AG04450 (cell line): Measurements from ENCODE around the gene EFCAB6. TPM values are rescaled to one million over a fixed set of nuclear protein-coding genes. Genes with fewer than 3 reads are reported as not detected.

Experiments
- CTCF ChIA-PET: fragments of 300-600, 350-600 bp; formaldehyde crosslinking; extraction: SDS; loops from one replicate; lab custom pipeline; 2022; ENCODE audit warnings: antibody characterized with exemption, inconsistent platforms; lab: Charles Lee
- POLR2A ChIA-PET: fragments of 350-600 bp; formaldehyde crosslinking; extraction: SDS; loops from one replicate; lab custom pipeline; 2021; ENCODE audit warnings: antibody characterized with exemption, inconsistent platforms; lab: Yijun Ruan, JAX
- DNase-seq: peaks from one replicate; pipeline ENCODE4 v3.0.0-alpha.2; 2011; ENCODE audit warnings: low read depth, low spot score
- H3K27ac ChIP-seq: one replicate; pipeline ENCODE4 v1.5.1; 2012; ENCODE audit warnings: low read depth, low read length, control low read depth
- H3K27me3 ChIP-seq: one replicate; pipeline ENCODE4 v1.6.0; 2012; ENCODE audit warnings: low read length; ENCODE audit not compliant: control insufficient read depth, insufficient read depth
- H3K4me3 ChIP-seq: 2 replicates; pipeline ENCODE4 v1.5.1; 2011; ENCODE audit warnings: mild to moderate bottlenecking, low read depth, low read length, control low read depth
- H3K9me3 ChIP-seq: 2 replicates; pipeline ENCODE4 v1.5.1; 2012; ENCODE audit warnings: low read length; ENCODE audit not compliant: control insufficient read depth, insufficient read depth
- polyA plus RNA-seq: library from polyadenylated mRNA; depleted of rRNA; stranded (reverse); fragments of >200 nt; gene quantifications from 2 replicates; pipeline ENCODE4 v1.2.3, GENCODE V29; 2011; rRNA removed
- small RNA-seq: library from RNA; depleted of rRNA; stranded (forward); fragments of <200 nt; gene quantifications from one replicate; pipeline ENCODE3, GENCODE V24; 2012; ENCODE audit warnings: low read depth; ENCODE audit not compliant: insufficient read length
- TF ChIP-seq, protein P1 (sequence below): IDR thresholded peaks from 2 replicates; pipeline ENCODE4 v1.5.1; 2011; ENCODE audit warnings: low read depth, low read length, control low read depth, inconsistent platforms

Gene EFCAB6
- polyA plus RNA-seq, 1 experiment = 1.4 TPM

DNA sequence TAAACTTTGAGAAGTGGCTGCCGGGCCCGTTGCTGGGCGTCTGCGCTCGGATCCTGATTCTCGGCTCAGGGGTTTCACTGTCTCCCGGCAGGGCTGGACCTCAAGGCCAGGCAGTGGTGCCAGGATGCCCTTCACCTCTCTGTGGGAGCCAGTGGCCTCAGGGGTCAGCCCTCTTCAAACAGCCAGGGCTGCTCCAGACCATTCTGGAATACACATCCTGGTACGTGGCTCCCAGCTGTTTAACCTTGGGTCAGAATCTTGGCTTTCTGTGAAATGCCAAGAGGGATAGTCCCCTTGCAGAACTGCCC lies 329.8 kb downstream of the EFCAB6 start:
- Histone ChIP-seq H3K4me3 (no peak overlapping the region), H3K27me3 (peaks cover 2% of the 10 kb centered on the region), H3K27ac (no peak overlapping the region), H3K9me3 (peaks cover 38% of the 10 kb centered on the region)
- no peak for DNase-seq
- POLR2A ChIA-PET = no interaction called here
- TF ChIP-seq, protein P1, sequence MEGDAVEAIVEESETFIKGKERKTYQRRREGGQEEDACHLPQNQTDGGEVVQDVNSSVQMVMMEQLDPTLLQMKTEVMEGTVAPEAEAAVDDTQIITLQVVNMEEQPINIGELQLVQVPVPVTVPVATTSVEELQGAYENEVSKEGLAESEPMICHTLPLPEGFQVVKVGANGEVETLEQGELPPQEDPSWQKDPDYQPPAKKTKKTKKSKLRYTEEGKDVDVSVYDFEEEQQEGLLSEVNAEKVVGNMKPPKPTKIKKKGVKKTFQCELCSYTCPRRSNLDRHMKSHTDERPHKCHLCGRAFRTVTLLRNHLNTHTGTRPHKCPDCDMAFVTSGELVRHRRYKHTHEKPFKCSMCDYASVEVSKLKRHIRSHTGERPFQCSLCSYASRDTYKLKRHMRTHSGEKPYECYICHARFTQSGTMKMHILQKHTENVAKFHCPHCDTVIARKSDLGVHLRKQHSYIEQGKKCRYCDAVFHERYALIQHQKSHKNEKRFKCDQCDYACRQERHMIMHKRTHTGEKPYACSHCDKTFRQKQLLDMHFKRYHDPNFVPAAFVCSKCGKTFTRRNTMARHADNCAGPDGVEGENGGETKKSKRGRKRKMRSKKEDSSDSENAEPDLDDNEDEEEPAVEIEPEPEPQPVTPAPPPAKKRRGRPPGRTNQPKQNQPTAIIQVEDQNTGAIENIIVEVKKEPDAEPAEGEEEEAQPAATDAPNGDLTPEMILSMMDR = no peak
- CTCF ChIA-PET = no interaction called here

DNA sequence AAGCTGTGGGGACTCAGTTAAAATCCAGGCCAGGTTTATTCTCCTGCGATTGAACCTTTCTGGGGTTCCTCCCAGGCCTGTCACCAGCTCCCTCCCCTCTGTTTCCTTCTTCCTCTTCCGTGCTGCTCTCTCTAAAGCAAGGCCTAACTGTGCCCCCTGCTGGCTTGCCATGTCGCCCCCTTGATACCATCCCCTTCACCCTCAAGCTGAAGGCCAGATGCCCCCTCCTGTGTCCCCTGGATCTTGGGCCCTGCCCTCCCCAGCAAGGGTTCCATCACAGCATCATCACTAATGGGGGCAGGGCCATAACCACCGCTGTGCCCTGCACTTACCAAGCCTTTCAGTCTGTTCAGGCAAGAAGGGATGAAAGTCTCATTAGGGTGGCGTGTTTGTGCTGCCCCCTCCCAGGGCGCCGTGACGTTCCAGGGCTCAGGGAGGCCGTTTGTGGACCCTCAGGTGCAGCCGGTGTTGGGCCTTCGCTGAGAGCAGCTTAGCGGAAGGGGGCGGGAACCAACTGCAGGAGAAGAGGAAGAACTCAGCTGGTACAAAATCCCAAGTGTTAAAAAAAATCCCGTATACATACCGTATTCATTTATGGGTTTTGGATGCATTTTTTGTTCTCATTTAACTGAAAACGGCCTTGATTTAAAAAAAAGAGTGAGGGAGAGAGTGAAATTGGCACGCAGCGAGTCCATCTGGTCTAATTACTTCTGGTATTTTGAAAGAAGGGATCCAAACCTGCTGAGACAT lies 330.4 kb downstream of the EFCAB6 start:
- CTCF ChIA-PET = no interaction called here
- DNase-seq = no peak
- Histone ChIP-seq H3K27ac (no peak overlapping the region), H3K27me3 (peaks cover 2% of the 10 kb centered on the region), H3K9me3 (peaks cover 33% of the 10 kb centered on the region), H3K4me3 (no peak overlapping the region)
- TF ChIP-seq, protein P1 = no peak
- POLR2A ChIA-PET = no interaction called here

DNA sequence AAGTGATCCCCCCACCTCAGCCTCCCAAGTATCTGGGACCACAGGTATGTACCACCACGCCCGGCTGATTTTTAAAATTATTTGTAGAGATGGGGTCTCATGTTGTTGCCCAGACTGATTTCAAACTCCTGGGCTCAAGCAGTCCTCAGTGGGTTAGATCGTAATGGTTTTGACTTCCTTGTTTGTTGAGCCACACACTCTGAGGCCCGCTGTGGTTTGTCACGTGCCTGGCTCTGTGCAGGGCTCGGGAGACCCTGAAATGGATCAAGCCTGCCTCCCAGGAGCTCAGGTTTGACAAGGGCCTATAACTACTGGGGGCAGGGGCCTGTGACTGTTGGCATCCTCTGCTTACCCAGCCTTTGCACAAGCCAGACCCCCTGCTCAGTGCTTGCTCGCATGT lies 332.1 kb downstream of the EFCAB6 start:
- ChIA-PET POLR2A (no interaction called here), CTCF (interaction anchor here (0.6 kb wide), 1 partner anchor 44 kb away, joined by 4 read pairs; no protein-coding TSS in a partner anchor)
- TF ChIP-seq, protein P1 = no peak
- Histone ChIP-seq H3K9me3 (peaks cover 23% of the 10 kb centered on the region), H3K27ac (no peak overlapping the region), H3K4me3 (no peak overlapping the region), H3K27me3 (peaks cover 2% of the 10 kb centered on the region)
- DNase-seq = no peak

DNA sequence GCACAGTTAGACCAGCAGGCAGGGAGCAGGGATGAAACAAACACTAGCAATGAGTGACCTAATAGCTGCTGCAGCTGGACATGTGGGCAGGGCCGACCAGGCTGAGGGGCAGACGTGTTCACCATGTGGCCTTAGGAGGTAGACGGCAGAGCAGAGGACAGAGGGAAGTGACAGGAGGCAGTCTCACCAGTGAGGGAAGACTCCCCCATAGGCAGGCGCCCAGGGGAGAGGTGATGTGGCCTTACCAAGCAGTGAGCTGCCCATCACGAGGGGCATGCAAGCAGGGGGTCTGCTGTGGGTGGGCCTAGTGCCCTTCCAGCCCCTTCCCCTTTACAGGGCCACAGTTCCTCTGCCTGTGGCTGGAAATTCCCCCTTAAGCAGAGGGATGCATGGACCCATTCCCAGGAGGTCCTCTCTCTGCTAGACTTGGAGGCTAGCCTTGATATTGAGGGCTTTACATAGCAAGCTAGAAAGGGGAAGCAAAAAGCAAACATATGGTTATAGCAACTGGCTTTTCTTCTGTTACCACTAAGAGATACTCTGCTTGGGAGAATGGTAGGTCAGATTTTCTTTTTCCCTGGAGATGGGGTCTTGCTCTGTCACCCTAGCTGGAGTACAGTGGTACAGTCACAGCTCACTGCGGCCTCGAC lies 332.7 kb downstream of the EFCAB6 start:
- no peak for DNase-seq
- CTCF ChIA-PET = interaction anchor here (0.6 kb wide), 1 partner anchor 45 kb away, joined by 4 read pairs; no protein-coding TSS in a partner anchor

More for the DNA sequence above, 332.7 kb downstream of the EFCAB6 start:
- POLR2A ChIA-PET = no interaction called here
- TF ChIP-seq, protein P1 = no peak
- peaks cover 2% of the 10 kb centered on the region for H3K27me3 ChIP-seq
- no peak overlapping the region for H3K4me3 ChIP-seq
- H3K27ac ChIP-seq = no peak overlapping the region
- H3K9me3 ChIP-seq = peaks cover 25% of the 10 kb centered on the region

Small RNA genes lying within 50 kb of the gene (small RNA-seq; reads per million reads assigned to genes)
- not detected for gene HMGN2P9

Other genes starting within 250 kb of the EFCAB6 start
- gene SULT4A1, start 50.2 kb upstream of the EFCAB6 start, polyA plus RNA-seq = 0.07 and 0.14 TPM in 2 replicates
- gene PNPLA5, start 79.7 kb upstream of the EFCAB6 start, polyA plus RNA-seq = 0.11 and 0.12 TPM in 2 replicates
- gene PNPLA3, start 111.5 kb upstream of the EFCAB6 start, polyA plus RNA-seq = 3.9 and 4.0 TPM in 2 replicates
- gene SAMM50, start 143.1 kb upstream of the EFCAB6 start, polyA plus RNA-seq = 51.8 and 61.7 TPM in 2 replicates
- gene PARVB, start 212.0 kb upstream of the EFCAB6 start, polyA plus RNA-seq = 49.5 and 56.1 TPM in 2 replicates